Ishikawa (cell line): ENCODE data around the gene KCNH2.

Source experiments
- CEBPB ChIP-seq: IDR thresholded peaks from 2 replicates; pipeline ENCODE4 v1.6.1; 2012
- CREB1 ChIP-seq: IDR thresholded peaks from 2 replicates; pipeline ENCODE4 v1.6.1; 2012; ENCODE audit warnings: low read depth
- EGR1 ChIP-seq: IDR thresholded peaks from 2 replicates; pipeline ENCODE4 v1.6.1; 2012
- EP300 ChIP-seq: IDR thresholded peaks from 2 replicates; pipeline ENCODE4 v1.6.1; 2012; ENCODE audit warnings: borderline replicate concordance
- FOXM1 ChIP-seq: IDR thresholded peaks from 2 replicates; pipeline ENCODE4 v1.6.1; 2012; ENCODE audit warnings: low read depth, borderline replicate concordance
- MAX ChIP-seq: IDR thresholded peaks from 2 replicates; pipeline ENCODE4 v1.6.1; 2012
- NFIC ChIP-seq: IDR thresholded peaks from 2 replicates; pipeline ENCODE4 v1.6.1; 2012
- RAD21 ChIP-seq: IDR thresholded peaks from 2 replicates; pipeline ENCODE4 v1.6.1; 2012; ENCODE audit warnings: low read depth
- REST ChIP-seq: IDR thresholded peaks from 2 replicates; pipeline ENCODE4 v1.6.1; 2012; ENCODE audit warnings: low read depth, mild to moderate bottlenecking
- TAF1 ChIP-seq: IDR thresholded peaks from 2 replicates; pipeline ENCODE4 v1.6.1; 2012; ENCODE audit warnings: low read depth, mild to moderate bottlenecking
- TCF12 ChIP-seq: IDR thresholded peaks from 2 replicates; pipeline ENCODE4 v1.6.1; 2012; ENCODE audit warnings: low read depth
- TEAD4 ChIP-seq: IDR thresholded peaks from 2 replicates; pipeline ENCODE4 v1.6.1; 2012
- USF1 ChIP-seq: IDR thresholded peaks from 2 replicates; pipeline ENCODE4 v1.6.1; 2012
- YY1 ChIP-seq: IDR thresholded peaks from 2 replicates; pipeline ENCODE4 v1.6.1; 2012; ENCODE audit warnings: low read depth
- ZBTB7A ChIP-seq: IDR thresholded peaks from 2 replicates; pipeline ENCODE4 v1.6.1; 2012; ENCODE audit warnings: low read depth

Gene KCNH2

GRCh38 chr7:150975536-150976319 lies 2.4 kb downstream of the KCNH2 start:
- TF ChIP-seq TEAD4 (no peak), CREB1 (no peak), FOXM1 (no peak), TCF12 (no peak), NFIC (no peak), YY1 (no peak), EP300 (no peak), MAX (no peak), TAF1 (no peak), EGR1 (no peak), ZBTB7A (no peak), REST (no peak), RAD21 (no peak), USF1 (no peak), CEBPB (no peak)

GRCh38 chr7:150974468-150975391 lies 3.4 kb downstream of the KCNH2 start:
- TF ChIP-seq EGR1 (peak; percentile 75), MAX (peak; percentile 22; the same call in 1 of the 2 replicates), NFIC (no peak; the same call in 1 of the 2 replicates)

GRCh38 chr7:150973571-150974451 lies 4.3 kb downstream of the KCNH2 start:
- TF ChIP-seq TEAD4 (no peak), USF1 (no peak), CEBPB (no peak), MAX (no peak), CREB1 (no peak), TAF1 (no peak), NFIC (no peak), EP300 (no peak), RAD21 (no peak), REST (no peak), YY1 (no peak), TCF12 (no peak), ZBTB7A (no peak)

GRCh38 chr7:150972741-150973140 lies 5.4 kb downstream of the KCNH2 start:
- TF ChIP-seq FOXM1 (no peak), EP300 (no peak), CEBPB (no peak), TCF12 (no peak), TAF1 (no peak), REST (no peak), TEAD4 (no peak), CREB1 (no peak), YY1 (no peak), USF1 (no peak), RAD21 (no peak), ZBTB7A (no peak)
